IPS-18a (cell line): Measurements from ENCODE around the gene GTF3C2.
A peak's percentile ranks its signal among the peaks of the same experiment; 100 is the strongest.

Source experiments
- H3K27ac ChIP-seq: one replicate; pipeline ENCODE4 v1.5.1; 2013; ENCODE audit warnings: low read length
- H3K27me3 ChIP-seq: one replicate; pipeline ENCODE4 v1.6.1; 2013; ENCODE audit warnings: mild to moderate bottlenecking, low read length; ENCODE audit not compliant: control insufficient read depth, insufficient read depth
- H3K36me3 ChIP-seq: one replicate; pipeline ENCODE4 v1.6.1; 2013; ENCODE audit warnings: low read depth, low read length; ENCODE audit not compliant: control insufficient read depth
- H3K4me1 ChIP-seq: one replicate; pipeline ENCODE4 v1.6.1; 2013; ENCODE audit warnings: low read depth, low read length; ENCODE audit not compliant: control insufficient read depth
- H3K4me3 ChIP-seq: one replicate; pipeline ENCODE4 v1.5.1; 2013; ENCODE audit warnings: low read length
- H3K9ac ChIP-seq: one replicate; pipeline ENCODE4 v1.6.1; 2013; ENCODE audit warnings: mild to moderate bottlenecking, low read length, moderate library complexity
- H3K9me3 ChIP-seq: one replicate; pipeline ENCODE4 v1.6.1; 2013; ENCODE audit warnings: low read depth, low read length; ENCODE audit not compliant: control insufficient read depth

GTF3C2 gene

DNA sequence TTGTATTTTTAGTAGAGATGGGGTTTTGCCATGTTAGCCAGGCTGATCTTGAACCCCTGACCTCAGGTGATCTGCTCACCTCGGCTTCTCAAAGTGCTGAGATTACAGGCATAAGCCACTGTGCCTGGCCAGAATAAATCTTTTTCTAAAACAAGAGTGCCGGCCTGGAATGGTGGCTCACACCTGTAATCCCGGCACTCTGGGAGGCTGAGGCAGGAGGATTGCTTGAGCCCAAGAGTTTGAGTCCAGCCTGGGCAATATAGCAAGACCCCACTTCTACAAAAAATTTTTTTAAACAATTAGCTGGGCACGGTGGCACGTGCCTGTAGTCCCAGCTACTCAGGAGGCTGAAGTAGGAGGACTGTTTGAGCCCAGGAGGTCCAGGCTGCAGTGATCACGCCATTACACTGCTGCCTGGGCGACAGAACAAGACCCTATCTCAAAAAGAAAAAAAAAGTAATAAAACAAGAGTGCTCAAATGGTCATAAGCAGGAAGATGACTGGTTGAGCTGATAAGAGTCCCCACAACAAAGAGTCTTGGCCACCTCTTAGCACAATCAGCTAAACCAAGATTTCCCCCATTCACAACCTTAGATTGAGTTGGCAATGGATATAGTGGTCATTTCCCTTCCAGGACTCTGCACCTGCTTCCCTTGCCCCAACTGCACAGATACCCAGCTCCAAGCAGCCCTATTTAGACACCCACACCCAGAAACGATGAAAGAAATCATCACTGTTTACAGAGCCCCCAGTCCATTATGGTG, 42.5 kb downstream of the GTF3C2 start:
- no peaks in the 10 kb centered on the region for H3K36me3 ChIP-seq
- no peak overlapping the region for H3K9ac ChIP-seq
- H3K27ac ChIP-seq: no peak overlapping the region
- H3K4me1 ChIP-seq: no peaks in the 10 kb centered on the region
- no peaks in the 10 kb centered on the region for H3K9me3 ChIP-seq
- peaks cover 7% of the 10 kb centered on the region for H3K27me3 ChIP-seq
- H3K4me3 ChIP-seq: no peak overlapping the region

GRCh38 chr2:27312152-27312551, 44.4 kb downstream of the GTF3C2 start:
- Histone ChIP-seq H3K4me3 (no peak overlapping the region), H3K4me1 (peaks cover under 1% of the 10 kb centered on the region), H3K27ac (no peak overlapping the region), H3K9me3 (no peaks in the 10 kb centered on the region), H3K36me3 (no peaks in the 10 kb centered on the region), H3K9ac (no peak overlapping the region), H3K27me3 (peaks cover 27% of the 10 kb centered on the region)

DNA sequence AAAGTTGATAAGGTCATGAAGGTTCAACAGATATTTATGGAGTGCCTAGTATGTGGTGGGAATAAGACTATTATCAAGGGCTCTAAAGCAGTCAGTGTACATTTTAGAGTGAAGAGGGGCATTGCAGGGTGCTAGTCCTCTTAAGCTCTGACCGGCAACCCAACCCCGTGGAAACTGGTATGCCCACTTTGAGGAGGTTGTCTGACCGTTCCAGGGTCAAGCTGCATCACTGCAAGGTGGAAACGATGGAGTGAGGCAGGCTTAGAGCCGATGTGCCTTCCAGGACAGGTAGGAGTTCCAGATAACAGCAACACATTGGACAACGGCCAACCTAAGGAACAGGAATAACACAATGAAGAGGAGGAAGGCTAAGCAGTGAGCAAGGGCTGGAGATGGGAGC, 46.9 kb downstream of the GTF3C2 start:
- Histone ChIP-seq H3K36me3 (no peaks in the 10 kb centered on the region), H3K9me3 (no peaks in the 10 kb centered on the region)

DNA sequence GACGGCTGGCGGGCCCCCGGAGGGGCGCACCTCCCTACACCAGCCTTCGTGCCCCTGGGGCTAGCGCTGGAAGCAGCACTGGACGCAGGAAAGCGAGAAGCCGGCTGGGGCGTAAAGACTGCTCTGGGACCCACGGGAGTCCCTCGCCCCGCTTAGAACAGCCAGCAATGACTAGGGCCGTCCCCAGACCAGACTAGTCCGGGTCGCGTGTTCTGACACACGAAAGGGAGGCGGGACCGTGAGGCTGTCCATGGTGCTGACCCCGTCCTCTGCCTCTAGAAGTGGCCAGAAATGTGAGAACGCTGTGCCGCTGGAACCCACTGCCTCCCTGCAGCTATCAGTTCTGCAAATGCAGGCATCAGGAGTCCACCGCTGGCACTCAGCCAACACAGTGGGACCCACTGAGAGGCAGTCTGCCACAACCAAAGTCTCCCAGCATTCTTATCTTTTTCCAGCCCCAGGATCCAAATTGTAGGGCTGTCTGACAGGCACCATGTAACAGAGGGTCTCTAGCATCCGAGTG, 48.1 kb downstream of the GTF3C2 start, which contains the start of gene UCN:
UCN (minus strand) TSS at position 87 of the 523 bp plus-strand sequence. CDS start 550 bp downstream, outside the sequence.
- peak within 1 kb of the TSS; percentile 26 for H3K4me3 ChIP-seq

More for the DNA sequence above, 46.9 kb downstream of the GTF3C2 start:
- no peak overlapping the region for H3K9ac ChIP-seq
- no peak overlapping the region for H3K4me3 ChIP-seq
- H3K27ac ChIP-seq: no peak overlapping the region
- H3K27me3 ChIP-seq: peaks cover 52% of the 10 kb centered on the region
- H3K4me1 ChIP-seq: peaks cover 6% of the 10 kb centered on the region

DNA sequence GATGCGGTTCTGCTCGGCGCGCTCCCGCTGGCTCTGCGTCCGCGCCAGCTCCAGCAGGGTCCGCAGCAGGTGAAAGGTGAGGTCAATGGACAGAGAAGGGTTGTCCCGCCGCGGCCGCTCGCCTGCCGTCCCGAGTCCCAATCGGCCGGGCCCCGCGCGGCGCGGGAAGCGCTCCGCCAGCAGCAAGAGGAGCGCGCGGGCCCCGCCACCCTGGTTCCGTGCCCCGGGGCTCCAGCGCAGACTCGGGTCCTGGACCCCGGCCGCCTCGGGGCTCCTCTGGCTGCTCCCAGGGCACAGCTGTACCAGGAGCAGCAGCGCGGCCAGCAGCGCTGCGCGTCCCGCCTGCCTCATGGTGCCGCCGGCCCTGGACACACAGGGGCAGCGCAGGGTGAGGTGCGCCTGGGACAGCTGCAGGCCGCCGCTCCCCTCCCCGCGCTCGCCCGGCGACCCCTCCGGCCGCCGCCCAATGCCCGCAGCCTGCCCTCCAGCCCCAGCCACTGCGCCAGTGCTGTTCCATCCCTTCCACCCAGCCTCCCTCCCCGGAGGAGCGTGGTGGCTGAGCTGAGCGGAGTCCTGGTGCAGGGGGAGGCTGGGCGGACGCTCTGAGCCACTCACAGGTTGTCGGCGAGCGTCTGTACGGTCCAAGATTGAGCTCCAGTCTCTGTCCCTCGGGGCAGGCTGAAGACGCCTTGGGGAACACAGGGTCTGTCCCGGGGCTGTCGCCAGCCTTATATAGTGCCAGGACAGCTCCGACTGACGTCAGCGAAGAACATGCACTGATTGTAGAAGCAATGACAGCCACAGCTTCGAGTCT, 48.8 kb downstream of the GTF3C2 start:
- Histone ChIP-seq H3K4me3 (peak overlapping the region; percentile 26), H3K9ac (no peak overlapping the region), H3K27ac (no peak overlapping the region), H3K36me3 (no peaks in the 10 kb centered on the region), H3K9me3 (no peaks in the 10 kb centered on the region), H3K4me1 (peaks cover 6% of the 10 kb centered on the region), H3K27me3 (peaks cover 57% of the 10 kb centered on the region)

More for the DNA sequence above, 48.1 kb downstream of the GTF3C2 start, which contains the start of gene UCN:
- Histone ChIP-seq H3K9me3 (no peaks in the 10 kb centered on the region), H3K4me1 (peaks cover 6% of the 10 kb centered on the region), H3K36me3 (no peaks in the 10 kb centered on the region), H3K27ac (no peak within 1 kb of the TSS), H3K27me3 (peaks cover 57% of the 10 kb centered on the region), H3K9ac (no peak within 1 kb of the TSS)

DNA sequence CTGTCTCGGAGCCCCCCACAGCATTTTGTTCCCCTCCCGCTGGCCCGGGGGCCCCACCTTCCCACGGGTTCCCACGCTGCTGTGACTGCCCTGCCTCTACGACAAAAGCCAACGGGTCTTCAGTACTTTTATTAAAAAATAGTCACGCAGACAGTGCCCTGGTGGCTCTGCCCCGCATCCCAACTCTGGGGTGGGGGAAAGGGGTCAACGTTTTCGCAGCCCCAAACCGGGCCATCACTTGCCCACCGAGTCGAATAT, 49.3 kb downstream of the GTF3C2 start:
- H3K4me1 ChIP-seq: peaks cover 6% of the 10 kb centered on the region

DNA sequence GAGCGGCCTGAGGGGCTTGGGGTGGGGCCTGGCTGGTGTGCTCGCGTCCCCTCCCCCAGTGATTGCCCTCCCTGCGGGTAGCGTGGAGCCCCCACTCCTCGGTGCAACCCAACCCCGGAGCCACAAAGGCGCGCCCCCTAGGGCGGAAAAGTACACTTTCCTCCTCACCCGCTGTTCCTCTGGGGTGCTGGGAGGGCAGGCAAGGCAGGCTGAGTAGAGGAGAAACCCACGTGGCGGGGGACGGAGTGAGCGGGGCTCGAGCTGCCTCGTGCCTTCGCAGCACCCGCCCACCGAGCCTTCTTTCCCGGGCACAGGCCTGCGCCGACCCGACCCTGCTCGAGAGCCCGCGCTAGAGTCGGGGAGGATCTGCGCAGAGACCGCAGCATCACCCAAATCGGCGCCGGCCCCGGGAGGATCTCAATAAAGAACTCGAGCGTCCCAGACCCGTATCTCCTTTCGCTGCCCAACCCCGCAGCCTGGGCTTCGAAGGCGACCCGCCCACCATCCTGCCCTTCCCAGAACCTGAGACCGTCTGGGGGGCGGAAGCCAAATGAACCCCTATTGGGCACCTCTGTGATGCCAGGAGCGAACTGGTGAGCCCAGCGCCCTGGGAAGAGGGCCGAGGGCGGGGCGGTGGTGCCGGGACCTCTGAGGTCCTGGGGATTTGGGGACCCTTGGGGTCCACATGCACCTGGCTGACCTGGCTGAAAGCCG, 49.8 kb downstream of the GTF3C2 start:
- peaks cover 57% of the 10 kb centered on the region for H3K27me3 ChIP-seq
- H3K4me1 ChIP-seq: peaks cover 6% of the 10 kb centered on the region
- no peak overlapping the region for H3K27ac ChIP-seq
- H3K4me3 ChIP-seq: peak overlapping the region; percentile 26
- H3K9ac ChIP-seq: no peak overlapping the region
- no peaks in the 10 kb centered on the region for H3K36me3 ChIP-seq
- no peaks in the 10 kb centered on the region for H3K9me3 ChIP-seq

More for the DNA sequence above, 49.3 kb downstream of the GTF3C2 start:
- Histone ChIP-seq H3K36me3 (no peaks in the 10 kb centered on the region), H3K4me3 (peak overlapping the region; percentile 26), H3K27me3 (peaks cover 57% of the 10 kb centered on the region), H3K27ac (no peak overlapping the region), H3K9me3 (no peaks in the 10 kb centered on the region), H3K9ac (no peak overlapping the region)

DNA sequence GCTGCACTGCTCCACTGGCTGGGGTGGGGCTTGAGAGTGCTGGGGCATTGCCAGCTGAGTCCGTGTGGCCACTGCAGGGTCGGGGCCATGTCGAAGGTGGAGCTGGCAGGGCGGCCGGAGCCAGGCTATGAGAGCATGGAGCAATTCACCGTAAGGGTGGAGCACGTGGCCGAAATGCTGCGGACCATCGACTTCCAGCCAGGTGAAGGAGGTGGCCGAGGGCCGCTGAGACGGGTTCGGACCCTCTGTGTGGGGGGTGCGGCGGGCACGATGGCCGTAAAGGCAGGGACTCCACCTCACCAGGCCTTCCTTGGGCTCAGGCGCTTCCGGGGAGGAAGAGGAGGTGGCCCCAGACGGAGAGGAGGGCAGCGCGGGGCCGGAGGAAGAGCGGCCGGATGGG, 50.4 kb downstream of the GTF3C2 start:
- Histone ChIP-seq H3K27me3 (peaks cover 57% of the 10 kb centered on the region), H3K9ac (no peak overlapping the region), H3K27ac (no peak overlapping the region), H3K4me3 (no peak overlapping the region), H3K9me3 (no peaks in the 10 kb centered on the region), H3K4me1 (peaks cover 6% of the 10 kb centered on the region), H3K36me3 (no peaks in the 10 kb centered on the region)

DNA sequence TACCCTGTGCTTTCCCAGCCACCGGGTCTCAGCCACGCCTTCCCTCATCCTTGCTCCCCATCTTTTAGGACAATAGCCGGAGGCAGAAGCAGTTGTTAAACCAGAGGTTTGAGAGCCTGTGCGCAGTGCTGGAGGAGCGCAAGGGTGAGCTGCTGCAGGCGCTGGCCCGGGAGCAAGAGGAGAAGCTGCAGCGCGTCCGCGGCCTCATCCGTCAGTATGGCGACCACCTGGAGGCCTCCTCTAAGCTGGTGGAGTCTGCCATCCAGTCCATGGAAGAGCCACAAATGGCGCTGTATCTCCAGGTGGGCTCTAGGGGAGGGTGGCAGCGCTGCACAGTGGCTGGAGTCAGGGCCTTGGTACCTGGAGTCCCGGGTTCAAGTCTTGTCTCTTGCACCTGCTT, 51.0 kb downstream of the GTF3C2 start:
- Histone ChIP-seq H3K9me3 (no peaks in the 10 kb centered on the region), H3K36me3 (no peaks in the 10 kb centered on the region), H3K4me3 (no peak overlapping the region), H3K27me3 (peaks cover 57% of the 10 kb centered on the region), H3K27ac (no peak overlapping the region), H3K9ac (no peak overlapping the region), H3K4me1 (peaks cover 6% of the 10 kb centered on the region)

- H3K27ac ChIP-seq: no peak overlapping the region
- no peaks in the 10 kb centered on the region for H3K36me3 ChIP-seq
- H3K9ac ChIP-seq: no peak overlapping the region
- peaks cover 6% of the 10 kb centered on the region for H3K4me1 ChIP-seq
- H3K4me3 ChIP-seq: no peak overlapping the region
- no peaks in the 10 kb centered on the region for H3K9me3 ChIP-seq
- H3K27me3 ChIP-seq: peaks cover 56% of the 10 kb centered on the region
Observed at GRCh38 chr2:27304488-27305240, 51.9 kb downstream of the GTF3C2 start.
